ENCODE results near the gene NGEF.

The NGEF gene

GRCh38 chr2:232898592-232899543, 114.2 kb downstream of the NGEF start:
- TF ChIP-seq CTCF (IDR thresholded peaks at IDR 0.05): no peak
- no peak overlapping the region for H3K27ac ChIP-seq
- H3K9me3 ChIP-seq: no peaks in the 10 kb centered on the region
- peaks cover 10% of the 10 kb centered on the region for H3K27me3 ChIP-seq
- H3K4me1 ChIP-seq (ENCODE audit: control insufficient read depth in 1 of 2, insufficient read depth in 1 of 2, low read depth in 1 of 2, low read length in 1 of 2): no peaks in the 10 kb centered on the region
- no peaks in the 10 kb centered on the region for H3K36me3 ChIP-seq
- no peak overlapping the region for H3K4me3 ChIP-seq (ENCODE audit: low read depth in 1 of 2, low read length in 1 of 2)

- no peaks in the 10 kb centered on the region for H3K9me3 ChIP-seq
- no peaks in the 10 kb centered on the region for H3K36me3 ChIP-seq
- H3K27me3 ChIP-seq: peaks cover 10% of the 10 kb centered on the region
- no peak for TF ChIP-seq CTCF (IDR thresholded peaks at IDR 0.05)
- no peaks in the 10 kb centered on the region for H3K4me1 ChIP-seq (ENCODE audit: control insufficient read depth in 1 of 2, insufficient read depth in 1 of 2, low read depth in 1 of 2, low read length in 1 of 2)
- no peak overlapping the region for H3K4me3 ChIP-seq (ENCODE audit: low read depth in 1 of 2, low read length in 1 of 2)
- no peak overlapping the region for H3K27ac ChIP-seq
Observed at GRCh38 chr2:232897598-232898408, 115.3 kb downstream of the NGEF start.

DNA sequence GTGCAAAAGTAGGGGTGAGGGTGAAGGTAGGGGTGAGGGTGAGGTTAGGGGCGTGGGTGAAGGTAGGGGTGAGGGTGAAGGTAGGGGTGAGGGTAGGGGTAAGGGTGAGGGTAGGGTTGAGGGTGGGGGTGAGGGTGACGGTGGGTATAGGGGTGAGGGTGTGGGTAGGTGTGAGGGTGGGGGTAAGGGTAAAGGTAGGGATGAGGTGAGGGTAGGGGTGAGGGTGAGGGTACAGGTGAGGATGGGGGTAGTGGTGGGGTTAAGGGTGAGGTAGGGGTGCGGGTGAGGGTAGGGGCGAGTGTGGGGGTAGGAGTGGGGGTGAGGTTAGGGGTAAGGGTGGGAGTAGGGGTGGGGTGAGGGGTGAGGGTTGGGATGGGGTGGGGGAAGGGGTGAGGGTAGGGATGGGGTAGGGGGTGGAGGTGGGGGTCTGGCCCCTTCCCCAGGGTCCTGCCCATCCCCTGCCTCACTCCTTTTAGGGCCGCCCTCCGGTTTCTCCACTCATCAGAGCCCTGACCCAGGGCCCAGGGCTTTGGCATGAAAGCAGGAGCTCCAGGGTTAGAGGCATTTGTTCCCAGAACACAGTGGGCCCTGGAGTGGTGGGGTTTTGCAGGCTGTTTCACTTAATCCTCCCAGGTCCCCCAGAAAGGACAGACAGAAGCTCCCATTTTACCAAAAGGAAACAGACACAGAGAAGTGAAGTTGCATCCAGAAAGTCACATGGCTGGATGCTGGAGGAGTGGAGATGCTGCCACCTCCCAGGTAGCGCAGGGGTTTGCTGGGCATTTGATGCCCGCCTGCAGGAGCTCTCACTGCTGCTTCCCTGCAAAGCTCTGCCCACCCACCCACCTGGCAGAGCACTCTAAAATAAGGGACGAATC, 116.1 kb downstream of the NGEF start:
- Histone ChIP-seq H3K4me1 (ENCODE audit: control insufficient read depth in 1 of 2, insufficient read depth in 1 of 2, low read depth in 1 of 2, low read length in 1 of 2) (no peaks in the 10 kb centered on the region), H3K9me3 (no peaks in the 10 kb centered on the region)

DNA sequence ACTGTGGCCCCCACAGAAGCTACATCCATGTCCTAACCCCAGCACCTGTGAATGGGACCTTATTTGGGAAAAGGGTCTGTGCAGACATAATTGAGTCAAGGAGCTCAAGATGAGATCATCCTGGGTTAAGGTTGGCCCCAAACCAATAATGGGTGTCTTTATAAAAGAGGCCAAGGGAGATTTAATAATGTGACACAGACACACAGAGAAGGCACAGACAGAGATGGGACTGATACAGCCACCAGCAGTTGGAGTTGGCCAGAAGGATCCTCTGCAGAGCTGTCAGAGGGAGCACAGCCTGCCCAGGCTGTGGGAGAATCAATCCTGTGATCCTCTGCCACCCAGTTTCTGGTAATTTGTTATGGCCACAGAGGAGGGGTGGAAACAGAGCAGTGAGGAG, 116.9 kb downstream of the NGEF start:
- Histone ChIP-seq H3K4me1 (ENCODE audit: control insufficient read depth in 1 of 2, insufficient read depth in 1 of 2, low read depth in 1 of 2, low read length in 1 of 2) (no peaks in the 10 kb centered on the region), H3K36me3 (no peaks in the 10 kb centered on the region), H3K27me3 (peaks cover 17% of the 10 kb centered on the region), H3K4me3 (ENCODE audit: low read depth in 1 of 2, low read length in 1 of 2) (no peak overlapping the region), H3K9me3 (no peaks in the 10 kb centered on the region), H3K27ac (no peak overlapping the region)
- no peak for TF ChIP-seq CTCF (IDR thresholded peaks at IDR 0.05)

More for the DNA sequence above, 116.1 kb downstream of the NGEF start:
- TF ChIP-seq CTCF (IDR thresholded peaks at IDR 0.05): no peak
- Histone ChIP-seq H3K4me3 (ENCODE audit: low read depth in 1 of 2, low read length in 1 of 2) (no peak overlapping the region), H3K36me3 (no peaks in the 10 kb centered on the region), H3K27me3 (peaks cover 13% of the 10 kb centered on the region), H3K27ac (no peak overlapping the region)

DNA sequence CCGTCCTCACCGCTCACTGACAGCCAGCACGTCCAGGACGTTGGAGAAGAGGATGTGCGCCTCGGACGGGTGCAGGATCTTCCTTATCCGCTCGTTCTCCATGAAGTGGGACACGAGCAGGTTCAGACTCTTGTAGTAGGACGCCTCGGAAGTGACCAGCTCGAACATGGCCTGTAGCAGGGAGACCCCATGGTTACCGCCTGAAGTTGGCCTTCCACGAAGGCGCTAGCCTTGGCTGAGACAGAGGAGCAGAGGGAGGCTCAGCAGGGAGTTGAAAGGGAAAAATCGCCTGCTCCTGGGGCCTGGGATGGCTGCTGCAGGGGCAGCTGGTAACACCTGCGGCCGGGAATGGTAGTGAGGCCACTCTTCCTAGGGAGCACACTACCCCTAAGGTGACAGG, 118.3 kb downstream of the NGEF start:
- no peak for TF ChIP-seq CTCF (IDR thresholded peaks at IDR 0.05)
- peaks cover 18% of the 10 kb centered on the region for H3K27me3 ChIP-seq
- no peaks in the 10 kb centered on the region for H3K36me3 ChIP-seq
- H3K4me3 ChIP-seq (ENCODE audit: low read depth in 1 of 2, low read length in 1 of 2): no peak overlapping the region
- no peak overlapping the region for H3K27ac ChIP-seq
- H3K9me3 ChIP-seq: no peaks in the 10 kb centered on the region
- no peaks in the 10 kb centered on the region for H3K4me1 ChIP-seq (ENCODE audit: control insufficient read depth in 1 of 2, insufficient read depth in 1 of 2, low read depth in 1 of 2, low read length in 1 of 2)
